ENCODE measurements around the gene CD300A. TPM values are rescaled to one million over a fixed set of nuclear protein-coding genes. Genes with fewer than 3 reads are reported as not detected.
"Not testable (repeated sequence)": the region's sequence is repeated elsewhere in the genome, so short reads cannot be mapped to it uniquely, and the experiment has no call there.

Gene CD300A
- total RNA-seq, 1 donor from 2014 or later: 17.5 TPM

- H3K27me3 ChIP-seq: peaks cover 4% of the 10 kb centered on the region
- H3K9me3 ChIP-seq: no peaks in the 10 kb centered on the region
- no peak overlapping the region for H3K27ac ChIP-seq
- TF ChIP-seq CTCF (IDR thresholded peaks at IDR 0.05): no peak
- H3K4me3 ChIP-seq: no peak overlapping the region
- H3K4me1 ChIP-seq: no peaks in the 10 kb centered on the region
- H3K36me3 ChIP-seq: no peaks in the 10 kb centered on the region
- peak; percentile 23 for DNase-seq
- ATAC-seq: no peak
- intact Hi-C loops (cut with DNase I): no loop called here
Observed at GRCh38 chr17:74490716-74491115, 24.3 kb downstream of the CD300A start.

GRCh38 chr17:74491626-74492025 lies 25.2 kb downstream of the CD300A start:
- DNase-seq (peak; percentile 12), ATAC-seq (peak; percentile 66)
- Histone ChIP-seq H3K4me1 (no peaks in the 10 kb centered on the region), H3K27me3 (peaks cover 4% of the 10 kb centered on the region), H3K36me3 (no peaks in the 10 kb centered on the region), H3K27ac (no peak overlapping the region), H3K9me3 (no peaks in the 10 kb centered on the region), H3K4me3 (no peak overlapping the region)
- intact Hi-C loops (cut with DNase I): no loop called here
- TF ChIP-seq CTCF (IDR thresholded peaks at IDR 0.05): no peak

GRCh38 chr17:74493331-74493833 lies 26.9 kb downstream of the CD300A start:
- peak; percentile 96 for ATAC-seq
- intact Hi-C loops (cut with DNase I): no loop called here
- peak; percentile 91 for TF ChIP-seq CTCF (IDR thresholded peaks at IDR 0.05)

GRCh38 chr17:74497471-74497870 lies 31.0 kb downstream of the CD300A start:
- H3K4me3 ChIP-seq: no peak overlapping the region
- H3K27me3 ChIP-seq: no peaks in the 10 kb centered on the region
- ATAC-seq (no peak), DNase-seq (peak; percentile 23)
- H3K4me1 ChIP-seq: no peaks in the 10 kb centered on the region
- TF ChIP-seq CTCF (IDR thresholded peaks at IDR 0.05): no peak
- no peaks in the 10 kb centered on the region for H3K9me3 ChIP-seq
- no peak overlapping the region for H3K27ac ChIP-seq
- intact Hi-C loops (cut with DNase I): no loop called here
- no peaks in the 10 kb centered on the region for H3K36me3 ChIP-seq

More at GRCh38 chr17:74493331-74493833, 26.9 kb downstream of the CD300A start:
- H3K9me3 ChIP-seq: no peaks in the 10 kb centered on the region
- DNase-seq: peak; percentile 80
- no peak overlapping the region for H3K4me3 ChIP-seq
- H3K4me1 ChIP-seq: no peaks in the 10 kb centered on the region
- H3K36me3 ChIP-seq: no peaks in the 10 kb centered on the region
- peaks cover 4% of the 10 kb centered on the region for H3K27me3 ChIP-seq
- H3K27ac ChIP-seq: no peak overlapping the region

GRCh38 chr17:74499992-74500391 lies 33.6 kb downstream of the CD300A start:
- Histone ChIP-seq H3K27ac (no peak overlapping the region), H3K4me3 (no peak overlapping the region), H3K27me3 (no peaks in the 10 kb centered on the region), H3K36me3 (no peaks in the 10 kb centered on the region), H3K9me3 (no peaks in the 10 kb centered on the region), H3K4me1 (peaks cover 8% of the 10 kb centered on the region)
- ATAC-seq (no peak), DNase-seq (peak; percentile 35)
- intact Hi-C loops (cut with DNase I): no loop called here
- TF ChIP-seq CTCF (IDR thresholded peaks at IDR 0.05): no peak

GRCh38 chr17:74502861-74503260 lies 36.4 kb downstream of the CD300A start:
- H3K4me1 ChIP-seq: peaks cover 8% of the 10 kb centered on the region
- H3K4me3 ChIP-seq: no peak overlapping the region
- no peaks in the 10 kb centered on the region for H3K36me3 ChIP-seq
- H3K27ac ChIP-seq: no peak overlapping the region
- DNase-seq (peak; percentile 29), ATAC-seq (peak; percentile 27)
- no peaks in the 10 kb centered on the region for H3K27me3 ChIP-seq
- intact Hi-C loops (cut with DNase I): no loop called here
- H3K9me3 ChIP-seq: no peaks in the 10 kb centered on the region
- no peak for TF ChIP-seq CTCF (IDR thresholded peaks at IDR 0.05)

- H3K4me3 ChIP-seq; H3K4me1 ChIP-seq; H3K36me3 ChIP-seq; H3K27me3 ChIP-seq; H3K9me3 ChIP-seq; H3K27ac ChIP-seq; intact Hi-C loops (cut with DNase I): not testable (repeated sequence)
- DNase-seq: peak; percentile 56
- ATAC-seq: peak; percentile 16
Observed at GRCh38 chr17:74503949-74504348, 37.5 kb downstream of the CD300A start.
